T-cell (primary cell): ENCODE measurements around the gene KIF19. TPM values are rescaled to one million over a fixed set of nuclear protein-coding genes. Genes with fewer than 3 reads are reported as not detected.

Experiments used
- ATAC-seq, 4 experiments: fragments of 200-7000 bp in 3 of 4; fragments of 150-1000 bp in 1 of 4; cut with Tn5 transposase; replicated peaks in 1 of 4; 1 replicate in 3 of 4; 2 replicates in 1 of 4; pipeline ENCODE4 v1.10.0; 2021; ENCODE audit warnings: moderate library complexity in 3 of 4, mild to moderate bottlenecking in 2 of 4, moderate number of reproducible peaks in 1 of 4
- CTCF ChIA-PET, 2 donors: fragments of 300-600 bp; sonication (Branson Sonifier 250); formaldehyde crosslinking; loops; one replicate each; lab custom pipeline; 2022; ENCODE audit warnings: antibody characterized with exemption in 2 of 2; lab: Charles Lee
- POLR2A ChIA-PET, 2 donors: fragments of 300-600 bp; sonication (Branson Sonifier 250); formaldehyde crosslinking; loops; one replicate each; lab custom pipeline; 2022; ENCODE audit warnings: antibody characterized with exemption in 2 of 2; lab: Charles Lee
- DNase-seq, 35 experiments: peaks; one replicate each; pipeline versions ENCODE4 v3.0.0 to v3.0.0-alpha.2; 2013 to 2023
- H3K27ac ChIP-seq: one replicate; pipeline ENCODE4 v1.5.1; 2013; ENCODE audit warnings: low read length
- H3K27me3 ChIP-seq, 2 experiments: replicated peaks in 1 of 2; 1 replicate in 1 of 2; 2 replicates in 1 of 2; pipeline versions ENCODE4 v1.6.1 to v1.7.0; 2013; ENCODE audit warnings: low read length in 1 of 2, mixed read lengths in 1 of 2; ENCODE audit not compliant: control insufficient read depth in 2 of 2, insufficient read depth in 2 of 2; ENCODE audit errors: extremely low read depth in 1 of 2
- H3K36me3 ChIP-seq, 2 donors: 1 replicate in 1 of 2; 2 replicates in 1 of 2; pipeline versions ENCODE4 v1.6.1 to v1.7.0; 2013; ENCODE audit warnings: low read length in 1 of 2; ENCODE audit not compliant: control insufficient read depth in 2 of 2, insufficient read depth in 1 of 2; ENCODE audit errors: extremely low read depth in 1 of 2
- H3K4me1 ChIP-seq, 2 experiments: 1 replicate in 1 of 2; 2 replicates in 1 of 2; pipeline versions ENCODE4 v1.6.1 to v1.7.0; 2013; ENCODE audit warnings: low read length in 2 of 2, mixed read lengths in 1 of 2; ENCODE audit not compliant: insufficient read depth in 2 of 2, control insufficient read depth in 1 of 2; ENCODE audit errors: extremely low read depth in 1 of 2
- H3K4me3 ChIP-seq, 2 donors: 1 replicate in 1 of 2; 2 replicates in 1 of 2; pipeline versions ENCODE4 v1.5.1 to v1.7.0; 2013; ENCODE audit warnings: mild to moderate bottlenecking in 2 of 2, low read length in 1 of 2, moderate library complexity in 1 of 2; ENCODE audit not compliant: control insufficient read depth in 1 of 2; ENCODE audit errors: extremely low read depth in 1 of 2
- H3K9me3 ChIP-seq: 2 replicates; pipeline ENCODE4 v1.7.0; 2013
- H3K27ac Mint-ChIP-seq, 2 donors: one replicate each; pipeline ENCODE4 v1.8.0; 2020 to 2021; ENCODE audit warnings: mild to moderate bottlenecking in 2 of 2, mixed read lengths in 2 of 2
- H3K27me3 Mint-ChIP-seq, 2 donors: one replicate each; pipeline ENCODE4 v1.8.0; 2021 to 2022; ENCODE audit warnings: mixed read lengths in 2 of 2
- H3K36me3 Mint-ChIP-seq: one replicate; pipeline ENCODE4 v1.8.0; 2021; ENCODE audit warnings: mixed read lengths
- H3K4me1 Mint-ChIP-seq, 3 donors: one replicate each; pipeline ENCODE4 v1.8.0; 2020 to 2022; ENCODE audit warnings: mixed read lengths in 3 of 3, mild to moderate bottlenecking in 1 of 3
- H3K4me3 Mint-ChIP-seq, 3 donors: one replicate each; pipeline ENCODE4 v1.8.0; 2020 to 2022; ENCODE audit warnings: mild to moderate bottlenecking in 3 of 3, mixed read lengths in 3 of 3, moderate library complexity in 3 of 3
- H3K9me3 Mint-ChIP-seq, 3 donors: one replicate each; pipeline ENCODE4 v1.8.0; 2020 to 2022; ENCODE audit warnings: mixed read lengths in 3 of 3
- WGBS: methylation state at CpG from one replicate; pipeline ENCODE4 v1.1.5; 2013; ENCODE audit warnings: missing lambda C conversion rate; ENCODE audit not compliant: insufficient coverage; 5-methylcytosine and 5-hydroxymethylcytosine counted together
- total RNA-seq, 35 experiments: library from RNA in 6 of 35; stranded (reverse) in 6 of 35; fragments of 120-200 nt in 1 of 35; gene quantifications; one replicate each; pipeline versions ENCODE4 v1.2.1 to v1.2.4 and lab custom pipeline; 2013 to 2026

The KIF19 gene
- total RNA-seq, 5 donors from 2014 or later (not counting 1 experiment from before 2014, with no cell fraction given), result 0.20 to 2.0 (median 0.53) TPM

DNA sequence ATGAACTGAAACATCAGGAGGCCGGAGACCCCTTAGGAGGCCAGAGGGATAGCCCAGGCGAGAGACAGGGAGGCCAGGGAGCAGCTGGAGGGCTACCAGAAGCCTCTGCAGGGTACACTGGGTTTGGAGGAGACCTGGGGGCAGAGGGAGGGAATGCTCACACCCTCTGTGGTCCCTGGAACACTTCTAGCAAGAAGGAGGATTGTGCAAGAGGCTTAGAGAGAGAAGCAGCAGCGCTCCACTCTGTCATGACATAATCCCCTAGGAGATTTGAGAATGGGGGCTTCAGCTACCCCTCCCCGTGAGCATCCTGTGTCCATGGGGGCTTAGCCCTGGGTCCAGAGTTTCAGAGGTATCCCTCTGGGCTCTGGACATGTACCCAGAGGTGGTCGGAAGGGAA lies 57.1 kb downstream of the KIF19 start:
- DNase-seq, result no peak
- Mint-ChIP-seq H3K27me3 (no peaks in the 10 kb centered on the region), H3K4me1 (peaks cover 0 to 11% (median 3%) of the 10 kb centered on the region in 3 donors), H3K9me3 (no peaks in the 10 kb centered on the region), H3K4me3 (no peak overlapping the region), H3K27ac (no peak overlapping the region), H3K36me3 (no peaks in the 10 kb centered on the region)
- Histone ChIP-seq H3K27me3 (peaks cover 0 to 22% of the 10 kb centered on the region in 2 experiments), H3K27ac (no peak overlapping the region), H3K4me1 (peaks cover 3 to 21% of the 10 kb centered on the region in 2 experiments), H3K9me3 (no peaks in the 10 kb centered on the region), H3K4me3 (no peak overlapping the region), H3K36me3 (no peaks in the 10 kb centered on the region)
- no peak for ATAC-seq
- ChIA-PET CTCF (interaction anchor here in 1 of 2 donors (1.6 kb wide), 1 partner anchor 74 kb away, joined by 3 read pairs; no protein-coding TSS in a partner anchor), POLR2A (no interaction called here)
- 80% methylated on average over 2 of the region's 5 CpGs for WGBS

DNA sequence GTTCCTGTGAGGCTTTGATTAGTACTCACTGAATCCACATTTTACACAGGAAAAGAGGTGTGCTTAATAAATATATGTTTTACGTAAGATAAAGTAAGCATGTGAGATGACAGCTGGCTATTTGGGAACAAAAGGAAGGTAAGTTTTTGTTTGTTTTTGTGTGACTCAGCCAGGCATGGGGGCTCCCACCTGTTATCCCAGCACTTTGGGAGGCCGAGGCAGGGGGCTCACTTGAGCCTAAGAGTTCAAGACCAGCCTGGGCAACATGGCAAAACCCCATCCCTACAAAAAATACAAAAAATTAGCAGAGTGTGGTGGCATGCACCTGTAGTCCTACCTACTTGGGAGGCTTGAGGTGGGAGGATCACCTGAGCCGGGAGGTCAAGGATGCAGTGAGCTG lies 59.2 kb downstream of the KIF19 start:
- Mint-ChIP-seq H3K36me3 (no peaks in the 10 kb centered on the region), H3K4me3 (no peak overlapping the region), H3K9me3 (no peaks in the 10 kb centered on the region), H3K4me1 (peaks cover 0 to 6% (median 0%) of the 10 kb centered on the region in 3 donors), H3K27me3 (no peaks in the 10 kb centered on the region), H3K27ac (no peak overlapping the region)
- WGBS, result 93% methylated on average over 2 of the region's 3 CpGs
- Histone ChIP-seq H3K4me3 (no peak overlapping the region), H3K27me3 (peaks cover 0 to 13% of the 10 kb centered on the region in 2 experiments), H3K27ac (no peak overlapping the region), H3K9me3 (no peaks in the 10 kb centered on the region), H3K36me3 (no peaks in the 10 kb centered on the region), H3K4me1 (peaks cover 0 to 2% of the 10 kb centered on the region in 2 experiments)
- ATAC-seq (no peak), DNase-seq (no peak)
- CTCF ChIA-PET, result no interaction called here
- POLR2A ChIA-PET, result no interaction called here

DNA sequence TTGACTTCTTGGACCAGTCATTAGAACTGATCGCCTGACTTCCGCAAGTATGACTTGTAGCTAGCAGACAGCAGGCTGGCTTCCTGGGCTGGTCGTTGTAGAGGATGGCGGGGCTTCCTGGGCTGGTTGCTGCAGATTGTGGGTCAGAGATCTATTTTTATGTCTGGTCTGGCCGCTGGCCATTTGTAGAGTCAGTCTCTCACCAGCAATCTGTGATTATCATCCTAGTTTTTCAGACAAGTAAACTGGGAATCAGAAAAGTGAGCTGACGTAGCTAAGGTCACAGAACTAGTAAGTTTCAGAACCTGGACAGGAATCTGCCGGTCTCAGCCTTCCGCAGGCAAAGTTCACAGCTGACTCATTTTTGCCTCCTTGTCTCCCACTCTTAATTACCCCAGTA lies 60.4 kb downstream of the KIF19 start:
- Mint-ChIP-seq H3K4me3 (no peak overlapping the region), H3K27ac (no peak overlapping the region), H3K9me3 (no peaks in the 10 kb centered on the region), H3K4me1 (no peaks in the 10 kb centered on the region), H3K36me3 (no peaks in the 10 kb centered on the region), H3K27me3 (no peaks in the 10 kb centered on the region)
- H3K4me1 ChIP-seq, result no peaks in the 10 kb centered on the region
- H3K27me3 ChIP-seq, result peaks cover 0 to 19% of the 10 kb centered on the region in 2 experiments
- no peaks in the 10 kb centered on the region for H3K36me3 ChIP-seq
- CTCF ChIA-PET, result interaction anchor here in 1 of 2 donors (0.6 kb wide), 1 partner anchor 18 kb away, joined by 3 read pairs; no protein-coding TSS in a partner anchor
- H3K4me3 ChIP-seq, result no peak overlapping the region
- 62% methylated on average over 8 of the region's 8 CpGs for WGBS
- H3K27ac ChIP-seq, result no peak overlapping the region
- POLR2A ChIA-PET, result no interaction called here
- no peak for ATAC-seq
- DNase-seq, result no peak
- no peaks in the 10 kb centered on the region for H3K9me3 ChIP-seq

DNA sequence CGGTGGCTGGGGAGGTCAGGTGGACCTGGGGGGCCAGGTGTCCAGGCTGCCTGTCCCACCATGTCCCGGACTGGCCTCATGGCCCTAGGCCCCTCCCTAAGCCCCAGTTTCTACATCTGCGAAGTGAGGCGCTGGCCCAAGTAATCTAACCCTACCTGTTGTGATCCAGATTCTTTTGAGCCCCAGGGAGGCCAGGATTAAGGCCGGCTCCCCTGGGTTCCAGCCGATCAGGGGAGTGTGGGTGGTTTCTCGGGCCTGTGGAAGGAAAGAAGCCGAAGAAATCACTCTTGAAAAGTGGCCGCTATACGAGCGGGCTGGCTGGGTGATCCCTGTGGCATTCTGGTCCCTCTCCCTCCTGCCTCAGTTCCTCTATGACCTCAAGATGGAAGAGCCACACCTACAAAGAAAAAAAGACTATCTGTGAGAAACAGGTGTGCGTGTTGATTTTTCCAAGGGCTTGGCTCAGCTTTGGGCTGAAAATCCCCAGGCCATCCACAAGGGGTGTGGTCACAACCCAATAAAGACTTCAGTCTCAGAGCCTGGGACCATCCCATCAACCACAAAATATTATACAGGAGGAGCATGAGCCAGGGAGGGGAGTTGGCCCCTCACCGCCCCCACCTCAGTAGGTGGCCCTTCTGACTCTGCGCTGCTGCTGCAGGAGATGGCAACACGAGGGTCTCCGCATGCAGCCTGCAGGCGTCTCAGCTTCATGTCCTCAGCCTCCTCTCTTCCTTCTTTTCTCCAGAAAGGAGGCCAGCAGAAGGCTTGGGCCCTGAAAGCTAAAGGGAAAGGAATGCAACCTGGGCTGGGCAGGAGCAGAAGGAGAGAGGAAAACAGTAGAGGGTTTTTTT lies 61.6 kb downstream of the KIF19 start:
- DNase-seq (no peak), ATAC-seq (no peak)
- Histone ChIP-seq H3K27me3 (peaks cover 0 to 22% of the 10 kb centered on the region in 2 experiments), H3K9me3 (no peaks in the 10 kb centered on the region), H3K4me3 (no peak overlapping the region), H3K36me3 (no peaks in the 10 kb centered on the region), H3K4me1 (no peaks in the 10 kb centered on the region), H3K27ac (no peak overlapping the region)
- WGBS, result 100% methylated on average over 5 of the region's 17 CpGs
- H3K36me3 Mint-ChIP-seq, result no peaks in the 10 kb centered on the region
- ChIA-PET POLR2A (no interaction called here), CTCF (no interaction called here)
- no peaks in the 10 kb centered on the region for H3K4me1 Mint-ChIP-seq
- H3K27me3 Mint-ChIP-seq, result no peaks in the 10 kb centered on the region
- no peak overlapping the region for H3K4me3 Mint-ChIP-seq
- no peaks in the 10 kb centered on the region for H3K9me3 Mint-ChIP-seq
- no peak overlapping the region for H3K27ac Mint-ChIP-seq

DNA sequence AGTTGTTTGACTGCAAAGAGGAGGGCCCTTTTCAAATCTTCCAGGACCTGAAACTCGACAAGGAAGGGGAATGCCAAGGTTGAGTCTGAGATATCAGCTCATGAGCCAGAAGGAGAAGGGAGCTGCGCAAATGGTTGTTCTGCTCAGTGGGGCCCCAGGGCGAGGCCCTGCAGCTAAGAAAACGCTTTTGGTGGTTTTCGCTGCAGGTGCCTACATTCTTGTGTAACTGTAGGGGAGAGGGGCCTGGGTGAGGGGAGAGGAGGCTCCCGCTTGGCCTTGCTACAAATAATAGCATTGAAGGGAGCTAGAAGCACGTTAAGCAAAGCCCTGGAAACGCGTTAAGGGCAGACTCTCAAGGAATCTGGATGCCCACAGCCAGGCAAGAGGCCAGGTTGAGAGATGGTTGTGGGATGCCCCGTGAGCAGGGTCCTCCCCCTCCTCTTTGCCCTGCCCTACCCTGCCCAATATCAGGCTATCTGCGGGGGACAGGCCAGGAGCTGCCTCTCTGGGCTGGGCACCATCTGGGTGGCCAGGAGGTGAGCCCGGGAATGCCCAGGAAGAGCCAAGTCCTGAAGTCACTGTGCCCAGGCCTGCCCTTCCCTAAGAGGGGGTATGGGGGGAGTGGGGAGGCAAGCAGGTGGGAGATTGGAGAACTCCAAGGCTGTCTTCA lies 63.2 kb downstream of the KIF19 start:
- H3K36me3 ChIP-seq, result no peaks in the 10 kb centered on the region
- ATAC-seq (no peak), DNase-seq (no peak)
- peaks cover 0 to 20% of the 10 kb centered on the region in 2 experiments for H3K27me3 ChIP-seq
- POLR2A ChIA-PET, result no interaction called here
- Mint-ChIP-seq H3K27ac (no peak overlapping the region), H3K4me1 (no peaks in the 10 kb centered on the region), H3K9me3 (no peaks in the 10 kb centered on the region), H3K27me3 (no peaks in the 10 kb centered on the region), H3K4me3 (no peak overlapping the region), H3K36me3 (no peaks in the 10 kb centered on the region)
- H3K27ac ChIP-seq, result no peak overlapping the region
- 50% methylated on average over 7 of the region's 12 CpGs for WGBS
- no peaks in the 10 kb centered on the region for H3K4me1 ChIP-seq
- no peak overlapping the region for H3K4me3 ChIP-seq
- CTCF ChIA-PET, result no interaction called here
- H3K9me3 ChIP-seq, result no peaks in the 10 kb centered on the region

DNA sequence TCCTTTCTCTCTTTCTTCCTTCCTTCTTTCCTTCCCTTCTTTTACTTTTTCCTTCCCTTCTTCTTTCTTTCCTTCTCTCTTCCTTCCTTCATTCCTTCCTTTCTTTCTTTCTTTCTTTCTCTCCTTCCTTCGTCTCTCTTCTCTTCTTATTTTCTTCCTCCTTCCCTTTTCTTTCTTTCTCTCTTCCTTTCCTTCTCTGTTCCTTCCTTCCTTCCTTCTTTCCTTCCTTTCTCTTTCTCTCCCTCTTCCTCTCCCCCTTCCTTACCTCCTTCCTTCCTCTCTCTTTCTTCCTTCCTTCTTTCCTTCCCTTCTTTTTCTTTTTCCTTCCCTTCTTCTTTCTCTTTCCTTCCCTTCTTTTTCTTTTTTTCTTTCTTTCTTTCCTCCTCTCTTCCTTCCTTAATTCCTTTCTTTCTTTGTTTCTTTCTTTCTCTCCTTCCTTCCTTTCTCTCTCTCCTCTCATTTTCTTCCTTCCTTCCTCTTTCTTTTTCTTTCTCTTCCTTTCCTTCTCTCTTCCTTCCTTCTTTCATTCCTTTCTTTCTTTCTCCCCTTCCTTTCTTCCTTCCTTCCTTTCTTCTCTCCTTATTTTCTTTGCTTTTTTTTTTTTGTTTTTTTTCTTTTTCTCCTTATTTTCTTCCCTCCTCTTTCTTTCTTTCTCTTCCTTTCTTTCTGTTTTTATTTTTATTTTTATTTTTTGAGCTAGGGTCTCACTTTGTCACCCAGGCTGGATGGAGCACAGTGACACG lies 64.1 kb downstream of the KIF19 start:
- no peak overlapping the region for H3K4me3 ChIP-seq
- Mint-ChIP-seq H3K4me3 (no peak overlapping the region), H3K4me1 (no peaks in the 10 kb centered on the region), H3K27ac (no peak overlapping the region), H3K9me3 (no peaks in the 10 kb centered on the region), H3K36me3 (no peaks in the 10 kb centered on the region), H3K27me3 (no peaks in the 10 kb centered on the region)
- DNase-seq (no peak), ATAC-seq (no peak)
- no peaks in the 10 kb centered on the region for H3K36me3 ChIP-seq
- H3K9me3 ChIP-seq, result no peaks in the 10 kb centered on the region
- ChIA-PET POLR2A (no interaction called here), CTCF (no interaction called here)
- H3K27ac ChIP-seq, result no peak overlapping the region
- peaks cover 0 to 23% of the 10 kb centered on the region in 2 experiments for H3K27me3 ChIP-seq
- no peaks in the 10 kb centered on the region for H3K4me1 ChIP-seq
- WGBS, result 91% methylated on average over 1 of the region's 2 CpGs
